ENCODE data around the gene NHERF2.
"Not testable (repeated sequence)": the region's sequence is repeated elsewhere in the genome, so short reads cannot be mapped to it uniquely, and the experiment has no call there.

NHERF2 gene

DNA sequence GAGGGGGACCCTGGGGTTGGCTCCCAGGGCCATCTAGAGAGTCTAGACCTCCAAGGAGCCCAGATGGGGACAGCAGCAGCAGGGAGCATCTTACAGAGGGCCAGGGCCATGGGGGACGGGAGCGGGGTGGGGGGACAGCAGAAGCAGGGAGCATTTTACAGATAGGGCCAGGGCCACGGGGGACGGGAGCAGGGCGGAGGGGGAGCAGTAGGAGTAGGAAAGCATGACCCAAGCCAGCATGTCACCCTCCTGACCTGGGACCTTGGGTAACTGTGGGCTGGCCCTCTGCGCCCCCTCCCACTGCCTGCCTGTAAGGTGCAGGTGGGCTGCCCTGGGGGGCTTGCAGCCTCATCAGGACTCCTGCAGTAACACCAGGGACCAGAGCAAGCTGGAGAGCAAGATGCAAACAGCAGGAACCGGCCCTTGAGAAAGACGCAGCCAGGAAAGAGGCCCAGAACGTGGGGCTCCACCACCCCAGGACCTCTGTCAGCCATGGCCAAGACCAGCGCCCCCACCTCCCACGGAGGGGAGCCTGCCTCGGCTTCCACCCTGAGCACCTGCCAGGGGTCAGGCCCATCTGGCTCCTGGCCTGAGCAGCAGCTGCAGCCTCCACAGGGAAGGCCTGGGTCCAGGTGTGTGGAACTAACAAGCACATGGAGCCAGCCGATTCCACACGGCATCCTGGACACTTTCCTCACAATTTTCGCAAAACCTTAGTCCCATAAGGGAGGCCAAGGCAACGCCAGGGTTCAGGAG lies 19.4 kb upstream of the NHERF2 start:
- DNase-seq (ENCODE audit: low read depth, low spot score), result no peak

- DNase-seq (ENCODE audit: low read depth, low spot score), result no peak
Observed at GRCh38 chr16:2008009-2008526, 18.6 kb upstream of the NHERF2 start.

GRCh38 chr16:2008631-2009163 lies 18.0 kb upstream of the NHERF2 start:
- DNase-seq (ENCODE audit: low read depth, low spot score), result no peak

- no peak for DNase-seq (ENCODE audit: low read depth, low spot score)
Observed at GRCh38 chr16:2009164-2009711, 17.5 kb upstream of the NHERF2 start.

GRCh38 chr16:2009791-2010510 lies 16.8 kb upstream of the NHERF2 start, which contains the start of gene ZNF598:
Gene ZNF598, minus strand, starts transcription at chr16:2009821.
- peak; percentile 59 for DNase-seq (ENCODE audit: low read depth, low spot score)

GRCh38 chr16:2011726-2012125 lies 15.0 kb upstream of the NHERF2 start:
- not testable (repeated sequence) for DNase-seq (ENCODE audit: low read depth, low spot score)

- DNase-seq (ENCODE audit: low read depth, low spot score), result no peak
Observed at GRCh38 chr16:2013527-2013926, 13.2 kb upstream of the NHERF2 start.

- DNase-seq (ENCODE audit: low read depth, low spot score), result no peak
Observed at GRCh38 chr16:2015117-2015946, 11.4 kb upstream of the NHERF2 start.

GRCh38 chr16:2015947-2016208 lies 10.8 kb upstream of the NHERF2 start:
- DNase-seq (ENCODE audit: low read depth, low spot score), result no peak

GRCh38 chr16:2016407-2016922 lies 10.2 kb upstream of the NHERF2 start:
- DNase-seq (ENCODE audit: low read depth, low spot score), result no peak

- DNase-seq (ENCODE audit: low read depth, low spot score), result peak; percentile 29
Observed at GRCh38 chr16:2019518-2019920, 7.2 kb upstream of the NHERF2 start, which contains the start of gene NPW. Gene NPW, plus strand, starts transcription at chr16:2019785.

DNA sequence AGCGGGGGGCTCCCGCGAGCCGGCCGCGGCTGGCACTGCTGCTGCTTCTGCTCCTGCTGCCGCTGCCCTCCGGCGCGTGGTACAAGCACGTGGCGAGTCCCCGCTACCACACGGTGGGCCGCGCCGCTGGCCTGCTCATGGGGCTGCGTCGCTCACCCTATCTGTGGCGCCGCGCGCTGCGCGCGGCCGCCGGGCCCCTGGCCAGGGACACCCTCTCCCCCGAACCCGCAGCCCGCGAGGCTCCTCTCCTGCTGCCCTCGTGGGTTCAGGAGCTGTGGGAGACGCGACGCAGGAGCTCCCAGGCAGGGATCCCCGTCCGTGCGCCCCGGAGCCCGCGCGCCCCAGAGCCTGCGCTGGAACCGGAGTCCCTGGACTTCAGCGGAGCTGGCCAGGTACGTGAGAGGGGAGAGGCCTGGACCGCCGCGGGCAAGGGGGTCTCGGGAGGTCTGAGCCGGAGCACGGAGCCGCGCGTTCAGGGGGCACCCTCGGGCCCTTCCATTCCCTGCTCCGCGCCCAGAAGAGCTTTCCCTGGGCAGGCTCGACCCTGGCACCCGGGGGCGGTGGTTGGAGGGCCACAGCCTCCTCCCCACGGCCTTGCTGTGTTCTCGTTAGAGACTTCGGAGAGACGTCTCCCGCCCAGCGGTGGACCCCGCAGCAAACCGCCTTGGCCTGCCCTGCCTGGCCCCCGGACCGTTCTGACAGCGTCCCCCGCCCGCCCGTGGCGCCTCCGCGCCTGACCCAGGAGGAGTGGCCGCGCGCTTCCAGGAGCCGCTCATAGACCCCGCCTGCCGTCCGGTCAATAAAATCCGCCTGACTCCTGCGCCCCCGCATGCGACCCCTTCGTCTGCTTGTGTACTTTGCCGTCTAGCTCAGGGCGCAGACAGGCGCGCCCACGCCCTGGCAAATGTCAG lies 6.5 kb upstream of the NHERF2 start:
- no peak for DNase-seq (ENCODE audit: low read depth, low spot score)

DNA sequence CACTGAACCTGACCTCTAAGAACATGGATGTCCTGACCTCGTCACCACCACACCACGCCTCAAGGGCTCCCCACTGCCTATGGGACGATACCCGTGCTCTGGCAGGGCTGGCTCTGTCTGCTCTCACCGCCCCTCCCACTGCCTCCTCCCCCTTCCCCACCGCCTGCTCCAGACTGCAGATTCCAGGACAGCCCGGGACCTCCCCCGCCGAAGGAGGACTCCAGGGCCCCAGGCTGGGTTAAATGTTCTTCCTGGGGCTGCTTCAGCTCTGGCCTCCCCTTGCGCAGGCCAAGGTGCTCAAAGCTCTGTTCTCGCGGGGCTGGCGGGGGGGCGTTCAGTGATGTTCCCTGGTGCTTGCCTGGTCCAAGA lies 4.0 kb upstream of the NHERF2 start:
- no peak for DNase-seq (ENCODE audit: low read depth, low spot score)

DNA sequence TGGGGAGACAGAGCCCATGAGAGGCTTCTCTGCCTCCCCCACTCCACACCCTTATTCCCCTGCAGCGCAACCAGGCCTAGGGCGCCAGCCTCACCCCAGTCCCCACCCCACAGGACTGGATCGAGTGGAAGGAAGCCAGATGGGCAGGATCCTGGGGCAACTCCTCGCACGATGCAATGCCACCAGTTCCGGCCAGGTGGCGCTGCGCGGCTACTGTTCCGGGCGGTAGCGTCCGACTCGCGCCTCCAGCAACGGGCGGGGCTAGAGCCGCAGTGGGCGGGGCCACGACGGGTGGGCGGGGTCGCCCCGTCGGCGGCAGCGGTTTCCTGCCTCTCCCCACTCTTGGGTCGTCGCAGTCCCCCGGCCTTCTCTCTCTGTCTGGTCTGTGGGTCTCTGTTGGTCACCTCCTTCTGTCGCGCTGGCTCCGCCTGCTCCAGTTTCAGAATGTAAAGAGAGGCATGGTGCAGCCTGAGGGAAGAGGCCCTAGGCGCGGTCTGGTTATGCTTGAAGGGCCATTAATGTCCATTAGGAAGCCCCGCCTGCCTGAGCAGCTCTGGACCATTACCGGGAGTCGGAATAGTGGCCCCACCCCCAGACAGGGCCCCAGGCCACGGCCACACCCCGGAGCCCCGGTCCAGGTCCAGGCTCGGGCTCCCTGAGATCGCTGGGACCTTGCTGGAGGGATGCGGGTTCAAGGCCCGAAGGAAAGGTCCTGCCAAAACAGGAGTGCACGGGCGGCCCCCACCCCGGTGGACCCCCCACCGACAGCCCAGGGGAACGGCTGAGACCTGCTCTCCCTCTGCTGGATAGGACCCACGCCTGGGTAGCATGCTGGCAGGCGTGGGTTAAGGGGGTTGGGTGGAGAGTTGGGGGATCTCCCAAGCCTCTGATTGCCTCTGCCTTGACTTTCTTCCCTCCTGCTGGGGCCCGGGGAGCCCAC lies 3.3 kb upstream of the NHERF2 start:
- DNase-seq (ENCODE audit: low read depth, low spot score), result peak; percentile 92

DNA sequence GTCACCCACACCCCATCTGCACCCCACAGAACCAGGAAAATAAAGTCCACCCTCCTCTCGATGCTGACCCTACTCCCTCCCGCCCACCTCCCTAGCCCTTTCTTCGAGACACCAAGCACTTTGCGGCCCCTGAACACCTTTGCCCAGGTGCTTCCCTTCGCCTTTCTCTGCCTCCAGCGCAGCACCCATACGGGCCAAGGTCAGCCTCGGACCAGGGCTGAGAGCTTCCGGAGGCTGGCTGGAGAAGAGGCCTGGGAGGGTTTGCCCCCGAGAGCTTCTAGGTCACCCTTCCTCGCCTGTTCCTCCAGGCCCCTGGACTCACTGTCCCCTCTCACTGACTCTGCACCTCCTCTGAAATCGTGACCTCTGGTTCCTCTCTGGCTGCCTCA lies 2.7 kb upstream of the NHERF2 start:
- DNase-seq (ENCODE audit: low read depth, low spot score), result no peak

DNA sequence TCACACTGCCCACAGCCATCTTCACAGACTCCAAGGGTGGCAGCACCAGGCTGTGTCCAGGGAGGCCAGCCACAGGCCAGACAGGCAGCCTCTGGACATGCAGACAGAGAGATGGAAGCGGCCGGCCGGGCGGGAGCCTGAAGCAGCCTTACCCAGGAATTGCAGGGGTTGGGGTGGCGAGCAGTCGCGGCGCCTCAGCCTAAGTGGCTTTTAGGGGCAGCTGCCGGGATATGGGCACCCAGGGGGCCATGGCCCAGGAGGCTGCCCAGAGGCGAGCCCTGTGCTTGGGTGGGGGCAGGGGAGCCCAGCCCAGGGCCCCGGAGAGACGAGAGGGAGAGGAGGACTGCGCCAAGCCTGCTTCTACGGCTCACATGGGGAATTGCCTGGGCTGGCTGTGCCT lies 1.5 kb upstream of the NHERF2 start:
- DNase-seq (ENCODE audit: low read depth, low spot score), result no peak

DNA sequence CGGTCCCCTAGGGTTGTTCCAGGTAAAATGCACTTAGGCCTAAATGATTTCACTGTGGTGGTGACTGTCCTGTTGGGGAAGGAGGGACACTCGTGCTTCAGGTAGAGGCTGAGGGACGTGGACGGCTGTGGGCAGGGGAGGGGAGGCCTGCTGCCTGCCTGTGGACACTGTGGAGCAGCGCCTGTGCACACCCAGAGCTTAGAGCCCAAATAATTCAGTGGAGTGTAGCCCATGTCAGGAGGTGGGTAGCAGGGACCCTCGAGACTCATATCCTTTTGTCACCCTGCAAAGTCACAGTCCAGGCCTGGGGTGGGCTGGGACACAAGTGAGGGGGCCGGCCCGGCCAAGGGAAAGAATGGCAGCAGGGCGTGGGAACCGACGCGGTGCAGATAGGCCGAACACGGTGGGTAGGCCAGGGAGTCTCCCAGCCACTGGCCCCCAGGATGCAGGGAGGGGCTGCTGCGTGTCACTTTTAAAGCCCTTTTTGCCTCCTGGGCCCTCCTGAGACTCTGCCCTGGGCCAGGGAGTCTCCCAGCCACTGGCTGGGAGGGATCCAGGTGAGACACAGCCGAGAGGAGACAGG lies 733 bp upstream of the NHERF2 start:
- no peak for DNase-seq (ENCODE audit: low read depth, low spot score)

DNA sequence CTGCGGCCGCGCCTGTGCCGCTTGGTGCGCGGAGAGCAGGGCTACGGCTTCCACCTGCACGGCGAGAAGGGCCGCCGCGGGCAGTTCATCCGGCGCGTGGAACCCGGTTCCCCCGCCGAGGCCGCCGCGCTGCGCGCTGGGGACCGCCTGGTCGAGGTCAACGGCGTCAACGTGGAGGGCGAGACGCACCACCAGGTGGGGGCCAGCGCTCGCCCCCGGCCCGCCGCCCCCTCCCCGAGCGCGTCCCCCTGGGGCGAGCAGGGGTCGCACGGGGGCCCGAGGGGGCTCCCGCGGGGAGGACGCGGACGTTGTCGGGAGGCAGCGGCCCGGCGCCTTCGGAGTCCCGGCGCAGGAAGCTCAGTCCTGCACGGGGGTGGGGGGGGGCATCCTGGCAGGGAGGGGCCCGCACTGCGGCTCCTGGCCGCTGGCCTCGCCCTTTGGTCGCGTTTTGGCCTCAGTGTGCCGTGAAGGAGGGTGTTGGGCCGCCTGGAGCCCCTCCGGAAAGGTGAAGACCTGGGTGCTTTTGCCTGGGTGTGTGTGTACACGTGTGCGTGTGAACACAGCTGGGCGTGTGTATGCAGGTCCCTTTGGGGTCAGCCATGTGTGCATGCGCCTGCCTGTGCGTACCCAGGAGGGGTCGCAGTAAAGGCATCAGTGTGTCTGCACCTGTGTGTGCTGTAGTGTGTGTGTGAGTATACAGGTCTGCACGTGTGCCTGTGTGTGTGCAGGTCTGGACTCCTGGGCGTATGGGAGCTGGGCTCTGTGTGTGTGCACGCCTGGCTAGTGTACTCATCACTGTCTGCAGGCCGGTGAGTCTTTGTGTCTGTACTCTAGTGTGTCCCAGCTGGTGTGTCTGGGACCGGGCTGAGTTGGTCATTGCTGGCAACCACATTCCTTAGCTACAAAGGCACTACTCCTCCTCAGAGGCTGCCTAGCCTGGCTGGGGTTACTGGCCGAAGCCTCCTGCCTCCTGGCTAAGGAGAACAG lies 615 bp downstream of the NHERF2 start:
- no peak for DNase-seq (ENCODE audit: low read depth, low spot score)

Measured in activated naive CD8-positive, alpha-beta T cell treated with anti-CD3 and anti-CD28 coated beads, Interleukin-2, amount 50 U/mL, for 16 hours (primary cell).